Endothelial cell of umbilical vein (primary cell): ENCODE measurements around the gene ALG6.

Experiments
- CTCF ChIP-seq, 2 donors: IDR thresholded peaks; 1 replicate in 1 of 2; 2 replicates in 1 of 2; pipeline ENCODE4 v1.5.1; 2011; ENCODE audit warnings: low read length in 2 of 2, mild to moderate bottlenecking in 2 of 2, moderate library complexity in 2 of 2, control low read depth in 1 of 2, inconsistent platforms in 1 of 2, low read depth in 1 of 2; ENCODE audit not compliant: insufficient read depth in 1 of 2; ENCODE audit errors: extremely low read depth in 1 of 2
- EZH2 ChIP-seq: IDR thresholded peaks from 2 replicates; pipeline ENCODE4 v1.6.1; 2012; ENCODE audit warnings: borderline replicate concordance, low read depth, mild to moderate bottlenecking, moderate library complexity, low read length, inconsistent platforms; ENCODE audit not compliant: severe bottlenecking
- FOS ChIP-seq: IDR thresholded peaks from 2 replicates; pipeline ENCODE4 v1.6.1; 2011; ENCODE audit warnings: mild to moderate bottlenecking, low read length, moderate library complexity, borderline replicate concordance; ENCODE audit not compliant: insufficient read depth
- GATA2 ChIP-seq: IDR thresholded peaks from 2 replicates; pipeline ENCODE4 v1.7.0; 2011; ENCODE audit warnings: low read depth, mild to moderate bottlenecking, moderate library complexity, mixed read lengths, low read length; ENCODE audit not compliant: insufficient read length, insufficient read depth
- JUN ChIP-seq: IDR thresholded peaks from 2 replicates; pipeline ENCODE4 v1.6.1; 2011; ENCODE audit warnings: borderline replicate concordance, low read depth; ENCODE audit not compliant: insufficient read length, insufficient read depth
- MAX ChIP-seq: IDR thresholded peaks from 2 replicates; pipeline ENCODE4 v1.6.1; 2011; ENCODE audit not compliant: insufficient read depth, insufficient read length
- MYC ChIP-seq: IDR thresholded peaks from one replicate; pipeline ENCODE4 v1.6.1; 2011; ENCODE audit warnings: mild to moderate bottlenecking, low read depth, low read length
- POLR2A ChIP-seq: IDR thresholded peaks from 2 replicates; pipeline ENCODE4 v1.6.1; 2012; ENCODE audit warnings: low read depth, mild to moderate bottlenecking, control low read depth, low read length
- POLR2AphosphoS5 ChIP-seq: IDR thresholded peaks from 2 replicates; pipeline ENCODE4 v1.6.1; 2012; ENCODE audit warnings: low read depth, mild to moderate bottlenecking, control low read depth, low read length, moderate library complexity; ENCODE audit not compliant: insufficient read depth

GRCh38 chr1:63475761-63476160 lies 108.3 kb downstream of the ALG6 start:
- no peak for TF ChIP-seq EZH2
- no peak for TF ChIP-seq CTCF (IDR thresholded peaks at IDR 0.05; ENCODE audit: extremely low read depth in 1 of 2, insufficient read depth in 1 of 2, low read depth in 1 of 2, low read length in 2 of 2)
- no peak for TF ChIP-seq POLR2A
- TF ChIP-seq FOS, result no peak
- no peak for TF ChIP-seq POLR2AphosphoS5
- TF ChIP-seq JUN, result no peak
- TF ChIP-seq MAX, result no peak
- TF ChIP-seq MYC, result no peak
- TF ChIP-seq GATA2, result no peak
